GM23338 (cell line): ENCODE data around the gene REXO5. TPM values are rescaled to one million over a fixed set of nuclear protein-coding genes. Genes with fewer than 3 reads are reported as not detected.

Source experiments
- EZH2 ChIP-seq: fragments of 200-600 bp; sonication (generic); IDR thresholded peaks from one replicate; pipeline ENCODE4 v1.8.0; 2017; ENCODE audit warnings: antibody characterized with exemption, mild to moderate bottlenecking, low read depth; ENCODE audit not compliant: unreplicated experiment
- NANOG ChIP-seq: IDR thresholded peaks from 2 replicates; pipeline ENCODE4 v1.6.1; 2016; ENCODE audit warnings: antibody characterized with exemption, borderline replicate concordance
- REST ChIP-seq: IDR thresholded peaks from one replicate; pipeline ENCODE4 v1.6.1; 2018; ENCODE audit warnings: antibody characterized with exemption; ENCODE audit not compliant: unreplicated experiment
- STAT1 ChIP-seq: IDR thresholded peaks from one replicate; pipeline ENCODE4 v1.6.1; 2016; ENCODE audit warnings: antibody characterized with exemption; ENCODE audit not compliant: unreplicated experiment
- ZNF114 ChIP-seq: fragments of 250-450 bp; sonication (Bioruptor Pico); IDR thresholded peaks from 2 replicates; pipeline ENCODE4 v1.5.0; 2020; ENCODE audit warnings: mild to moderate bottlenecking, moderate library complexity
- polyA plus RNA-seq: library from polyadenylated mRNA; unstranded; fragments of >200 nt; fragmentation: Nextera tagmentation; extraction: Ambion mirVana; gene quantifications from 2 replicates; pipeline ENCODE4 v1.2.1, GENCODE V29; 2016
- total RNA-seq: library from RNA; depleted of rRNA; stranded (reverse); fragments of >200 nt; shearing (Covaris generic); gene quantifications from 2 replicates; pipeline ENCODE4 v1.2.3, GENCODE V29; 2014
- TF ChIP-seq, protein P1 (sequence below): fragments of 250-450 bp; sonication (Bioruptor Pico); IDR thresholded peaks from 2 replicates; pipeline ENCODE4 v1.5.0; 2020; ENCODE audit warnings: mild to moderate bottlenecking, moderate library complexity
- TF ChIP-seq, protein P2 (sequence below), 2 experiments: fragments of 200-600 bp in 1 of 2; sonication (generic) in 1 of 2; conservative IDR thresholded peaks; 2 replicates each; pipeline versions ENCODE4 v1.5.1 to v1.6.1; 2016 to 2017; ENCODE audit warnings: antibody characterized with exemption in 2 of 2, low read depth in 2 of 2, mild to moderate bottlenecking in 2 of 2, moderate library complexity in 1 of 2
- TF ChIP-seq, protein P3 (sequence below): IDR thresholded peaks from 2 replicates; pipeline ENCODE4 v1.6.1; 2016; ENCODE audit warnings: antibody characterized with exemption

The REXO5 gene
- total and polyA plus RNA-seq, 2 experiments from 2014 or later = 6.5 to 6.9 TPM

- TF ChIP-seq, protein P1, sequence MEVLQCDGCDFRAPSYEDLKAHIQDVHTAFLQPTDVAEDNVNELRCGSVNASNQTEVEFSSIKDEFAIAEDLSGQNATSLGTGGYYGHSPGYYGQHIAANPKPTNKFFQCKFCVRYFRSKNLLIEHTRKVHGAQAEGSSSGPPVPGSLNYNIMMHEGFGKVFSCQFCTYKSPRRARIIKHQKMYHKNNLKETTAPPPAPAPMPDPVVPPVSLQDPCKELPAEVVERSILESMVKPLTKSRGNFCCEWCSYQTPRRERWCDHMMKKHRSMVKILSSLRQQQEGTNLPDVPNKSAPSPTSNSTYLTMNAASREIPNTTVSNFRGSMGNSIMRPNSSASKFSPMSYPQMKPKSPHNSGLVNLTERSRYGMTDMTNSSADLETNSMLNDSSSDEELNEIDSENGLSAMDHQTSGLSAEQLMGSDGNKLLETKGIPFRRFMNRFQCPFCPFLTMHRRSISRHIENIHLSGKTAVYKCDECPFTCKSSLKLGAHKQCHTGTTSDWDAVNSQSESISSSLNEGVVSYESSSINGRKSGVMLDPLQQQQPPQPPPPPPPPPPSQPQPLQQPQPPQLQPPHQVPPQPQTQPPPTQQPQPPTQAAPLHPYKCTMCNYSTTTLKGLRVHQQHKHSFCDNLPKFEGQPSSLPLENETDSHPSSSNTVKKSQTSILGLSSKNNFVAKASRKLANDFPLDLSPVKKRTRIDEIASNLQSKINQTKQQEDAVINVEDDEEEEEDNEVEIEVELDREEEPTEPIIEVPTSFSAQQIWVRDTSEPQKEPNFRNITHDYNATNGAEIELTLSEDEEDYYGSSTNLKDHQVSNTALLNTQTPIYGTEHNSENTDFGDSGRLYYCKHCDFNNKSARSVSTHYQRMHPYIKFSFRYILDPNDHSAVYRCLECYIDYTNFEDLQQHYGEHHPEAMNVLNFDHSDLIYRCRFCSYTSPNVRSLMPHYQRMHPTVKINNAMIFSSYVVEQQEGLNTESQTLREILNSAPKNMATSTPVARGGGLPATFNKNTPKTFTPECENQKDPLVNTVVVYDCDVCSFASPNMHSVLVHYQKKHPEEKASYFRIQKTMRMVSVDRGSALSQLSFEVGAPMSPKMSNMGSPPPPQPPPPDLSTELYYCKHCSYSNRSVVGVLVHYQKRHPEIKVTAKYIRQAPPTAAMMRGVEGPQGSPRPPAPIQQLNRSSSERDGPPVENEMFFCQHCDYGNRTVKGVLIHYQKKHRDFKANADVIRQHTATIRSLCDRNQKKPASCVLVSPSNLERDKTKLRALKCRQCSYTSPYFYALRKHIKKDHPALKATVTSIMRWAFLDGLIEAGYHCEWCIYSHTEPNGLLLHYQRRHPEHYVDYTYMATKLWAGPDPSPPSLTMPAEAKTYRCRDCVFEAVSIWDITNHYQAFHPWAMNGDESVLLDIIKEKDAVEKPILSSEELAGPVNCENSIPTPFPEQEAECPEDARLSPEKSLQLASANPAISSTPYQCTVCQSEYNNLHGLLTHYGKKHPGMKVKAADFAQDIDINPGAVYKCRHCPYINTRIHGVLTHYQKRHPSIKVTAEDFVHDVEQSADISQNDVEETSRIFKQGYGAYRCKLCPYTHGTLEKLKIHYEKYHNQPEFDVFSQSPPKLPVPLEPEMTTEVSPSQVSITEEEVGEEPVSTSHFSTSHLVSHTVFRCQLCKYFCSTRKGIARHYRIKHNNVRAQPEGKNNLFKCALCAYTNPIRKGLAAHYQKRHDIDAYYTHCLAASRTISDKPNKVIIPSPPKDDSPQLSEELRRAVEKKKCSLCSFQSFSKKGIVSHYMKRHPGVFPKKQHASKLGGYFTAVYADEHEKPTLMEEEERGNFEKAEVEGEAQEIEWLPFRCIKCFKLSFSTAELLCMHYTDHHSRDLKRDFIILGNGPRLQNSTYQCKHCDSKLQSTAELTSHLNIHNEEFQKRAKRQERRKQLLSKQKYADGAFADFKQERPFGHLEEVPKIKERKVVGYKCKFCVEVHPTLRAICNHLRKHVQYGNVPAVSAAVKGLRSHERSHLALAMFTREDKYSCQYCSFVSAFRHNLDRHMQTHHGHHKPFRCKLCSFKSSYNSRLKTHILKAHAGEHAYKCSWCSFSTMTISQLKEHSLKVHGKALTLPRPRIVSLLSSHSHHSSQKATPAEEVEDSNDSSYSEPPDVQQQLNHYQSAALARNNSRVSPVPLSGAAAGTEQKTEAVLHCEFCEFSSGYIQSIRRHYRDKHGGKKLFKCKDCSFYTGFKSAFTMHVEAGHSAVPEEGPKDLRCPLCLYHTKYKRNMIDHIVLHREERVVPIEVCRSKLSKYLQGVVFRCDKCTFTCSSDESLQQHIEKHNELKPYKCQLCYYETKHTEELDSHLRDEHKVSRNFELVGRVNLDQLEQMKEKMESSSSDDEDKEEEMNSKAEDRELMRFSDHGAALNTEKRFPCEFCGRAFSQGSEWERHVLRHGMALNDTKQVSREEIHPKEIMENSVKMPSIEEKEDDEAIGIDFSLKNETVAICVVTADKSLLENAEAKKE (CRISPR knock-in tag) = no peak
- TF ChIP-seq ZNF114 (CRISPR knock-in tag) (no peak), REST (no peak), NANOG (no peak), EZH2 (no peak), STAT1 (no peak)
- TF ChIP-seq, protein P2, sequence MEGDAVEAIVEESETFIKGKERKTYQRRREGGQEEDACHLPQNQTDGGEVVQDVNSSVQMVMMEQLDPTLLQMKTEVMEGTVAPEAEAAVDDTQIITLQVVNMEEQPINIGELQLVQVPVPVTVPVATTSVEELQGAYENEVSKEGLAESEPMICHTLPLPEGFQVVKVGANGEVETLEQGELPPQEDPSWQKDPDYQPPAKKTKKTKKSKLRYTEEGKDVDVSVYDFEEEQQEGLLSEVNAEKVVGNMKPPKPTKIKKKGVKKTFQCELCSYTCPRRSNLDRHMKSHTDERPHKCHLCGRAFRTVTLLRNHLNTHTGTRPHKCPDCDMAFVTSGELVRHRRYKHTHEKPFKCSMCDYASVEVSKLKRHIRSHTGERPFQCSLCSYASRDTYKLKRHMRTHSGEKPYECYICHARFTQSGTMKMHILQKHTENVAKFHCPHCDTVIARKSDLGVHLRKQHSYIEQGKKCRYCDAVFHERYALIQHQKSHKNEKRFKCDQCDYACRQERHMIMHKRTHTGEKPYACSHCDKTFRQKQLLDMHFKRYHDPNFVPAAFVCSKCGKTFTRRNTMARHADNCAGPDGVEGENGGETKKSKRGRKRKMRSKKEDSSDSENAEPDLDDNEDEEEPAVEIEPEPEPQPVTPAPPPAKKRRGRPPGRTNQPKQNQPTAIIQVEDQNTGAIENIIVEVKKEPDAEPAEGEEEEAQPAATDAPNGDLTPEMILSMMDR (conservative IDR thresholded peaks at IDR 0.05; ENCODE audit: low read depth in 2 of 2) = no peak
- TF ChIP-seq, protein P3, sequence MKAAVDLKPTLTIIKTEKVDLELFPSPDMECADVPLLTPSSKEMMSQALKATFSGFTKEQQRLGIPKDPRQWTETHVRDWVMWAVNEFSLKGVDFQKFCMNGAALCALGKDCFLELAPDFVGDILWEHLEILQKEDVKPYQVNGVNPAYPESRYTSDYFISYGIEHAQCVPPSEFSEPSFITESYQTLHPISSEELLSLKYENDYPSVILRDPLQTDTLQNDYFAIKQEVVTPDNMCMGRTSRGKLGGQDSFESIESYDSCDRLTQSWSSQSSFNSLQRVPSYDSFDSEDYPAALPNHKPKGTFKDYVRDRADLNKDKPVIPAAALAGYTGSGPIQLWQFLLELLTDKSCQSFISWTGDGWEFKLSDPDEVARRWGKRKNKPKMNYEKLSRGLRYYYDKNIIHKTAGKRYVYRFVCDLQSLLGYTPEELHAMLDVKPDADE = no peak
Observed at GRCh38 chr16:20857281-20857680, 51.0 kb downstream of the REXO5 start (continued).
